Parathyroid adenoma (tissue), 2 donors: ENCODE results near the gene CHST15.

ENCODE experiments used
- H2AFZ ChIP-seq: fragments of 300-600 bp; sonication (generic); one replicate; pipeline ENCODE4 v1.7.0; 2017; ENCODE audit warnings: antibody characterized with exemption, mild to moderate bottlenecking
- H3K27ac ChIP-seq: fragments of 300-600 bp; sonication (generic); one replicate; pipeline ENCODE4 v1.7.0; 2017
- H3K27me3 ChIP-seq: fragments of 300-600 bp; sonication (generic); one replicate; pipeline ENCODE4 v1.7.0; 2017; ENCODE audit warnings: low read length; ENCODE audit not compliant: control insufficient read depth, insufficient read depth
- H3K36me3 ChIP-seq: fragments of 300-600 bp; sonication (generic); one replicate; pipeline ENCODE4 v1.7.0; 2017; ENCODE audit warnings: low read length; ENCODE audit not compliant: control insufficient read depth, insufficient read depth
- H3K4me1 ChIP-seq: fragments of 300-600 bp; sonication (generic); one replicate; pipeline ENCODE4 v1.7.0; 2017; ENCODE audit warnings: control low read depth
- H3K4me2 ChIP-seq: fragments of 300-600 bp; sonication (generic); one replicate; pipeline ENCODE4 v1.7.0; 2017; ENCODE audit warnings: low read length
- H3K4me3 ChIP-seq: fragments of 300-600 bp; sonication (generic); one replicate; pipeline ENCODE4 v1.7.0; 2017; ENCODE audit warnings: low read depth, low read length
- H3K79me2 ChIP-seq: fragments of 300-600 bp; sonication (generic); one replicate; pipeline ENCODE4 v1.7.0; 2017; ENCODE audit warnings: control low read depth
- H3K9ac ChIP-seq: fragments of 300-600 bp; sonication (generic); one replicate; pipeline ENCODE4 v1.7.0; 2017; ENCODE audit warnings: mild to moderate bottlenecking
- H3K9me3 ChIP-seq: fragments of 300-600 bp; sonication (generic); one replicate; pipeline ENCODE4 v1.7.0; 2017; ENCODE audit warnings: low read length; ENCODE audit not compliant: control insufficient read depth
- CTCF ChIP-seq: fragments of 300-600 bp; sonication (generic); IDR thresholded peaks from one replicate; pipeline ENCODE4 v1.7.0; 2017; ENCODE audit warnings: antibody characterized with exemption, mild to moderate bottlenecking
- donor health status: primary hyperparathyroidism.

CHST15 gene

GRCh38 chr10:124071141-124071540 lies 22.3 kb downstream of the CHST15 start:
- Histone ChIP-seq H3K27ac (no peak overlapping the region), H2AFZ (no peak overlapping the region), H3K4me1 (no peaks in the 10 kb centered on the region), H3K9me3 (no peaks in the 10 kb centered on the region), H3K4me2 (no peak overlapping the region), H3K36me3 (no peaks in the 10 kb centered on the region), H3K27me3 (no peaks in the 10 kb centered on the region), H3K4me3 (no peak overlapping the region), H3K79me2 (no peaks in the 10 kb centered on the region), H3K9ac (no peak overlapping the region)
- no peak for TF ChIP-seq CTCF

GRCh38 chr10:124070666-124071065 lies 22.7 kb downstream of the CHST15 start:
- Histone ChIP-seq H3K36me3 (no peaks in the 10 kb centered on the region), H3K79me2 (no peaks in the 10 kb centered on the region), H2AFZ (no peak overlapping the region), H3K27me3 (no peaks in the 10 kb centered on the region), H3K4me1 (no peaks in the 10 kb centered on the region), H3K27ac (no peak overlapping the region), H3K9me3 (no peaks in the 10 kb centered on the region), H3K9ac (no peak overlapping the region), H3K4me2 (no peak overlapping the region), H3K4me3 (no peak overlapping the region)
- TF ChIP-seq CTCF: no peak

GRCh38 chr10:124069341-124070264 lies 23.8 kb downstream of the CHST15 start:
- Histone ChIP-seq H3K9me3 (no peaks in the 10 kb centered on the region), H2AFZ (no peak overlapping the region), H3K27ac (no peak overlapping the region), H3K36me3 (no peaks in the 10 kb centered on the region), H3K4me1 (no peaks in the 10 kb centered on the region), H3K79me2 (no peaks in the 10 kb centered on the region), H3K4me2 (no peak overlapping the region), H3K4me3 (no peak overlapping the region), H3K27me3 (no peaks in the 10 kb centered on the region), H3K9ac (no peak overlapping the region)
- no peak for TF ChIP-seq CTCF

- Histone ChIP-seq H3K79me2 (no peaks in the 10 kb centered on the region), H3K4me3 (no peak overlapping the region), H3K36me3 (no peaks in the 10 kb centered on the region), H2AFZ (no peak overlapping the region), H3K4me1 (no peaks in the 10 kb centered on the region), H3K27ac (no peak overlapping the region), H3K4me2 (no peak overlapping the region), H3K9me3 (no peaks in the 10 kb centered on the region), H3K27me3 (no peaks in the 10 kb centered on the region), H3K9ac (no peak overlapping the region)
- TF ChIP-seq CTCF: no peak
Measured at GRCh38 chr10:124068929-124069328, 24.5 kb downstream of the CHST15 start.
